Measurements from ENCODE around the gene EPGN.

DNA sequence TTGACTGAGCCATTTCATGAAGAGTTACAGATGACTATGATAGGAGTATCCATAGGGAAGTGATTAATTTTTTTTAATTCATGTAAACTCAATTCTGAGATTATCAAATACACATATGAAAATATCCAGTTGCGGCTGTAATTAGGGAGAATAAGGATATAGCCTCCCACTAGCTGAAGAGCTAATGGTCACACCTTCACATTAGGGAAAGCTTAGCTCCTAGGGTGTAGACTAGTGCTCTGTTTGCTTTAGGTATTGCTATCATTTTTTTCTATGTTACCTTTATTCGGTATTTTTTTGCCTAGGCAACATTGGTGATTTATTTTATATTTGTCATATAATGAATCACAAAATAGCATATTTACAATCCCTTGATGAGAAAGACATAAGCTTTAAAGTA, 39.6 kb upstream of the EPGN start:
- TF ChIP-seq, protein P1, sequence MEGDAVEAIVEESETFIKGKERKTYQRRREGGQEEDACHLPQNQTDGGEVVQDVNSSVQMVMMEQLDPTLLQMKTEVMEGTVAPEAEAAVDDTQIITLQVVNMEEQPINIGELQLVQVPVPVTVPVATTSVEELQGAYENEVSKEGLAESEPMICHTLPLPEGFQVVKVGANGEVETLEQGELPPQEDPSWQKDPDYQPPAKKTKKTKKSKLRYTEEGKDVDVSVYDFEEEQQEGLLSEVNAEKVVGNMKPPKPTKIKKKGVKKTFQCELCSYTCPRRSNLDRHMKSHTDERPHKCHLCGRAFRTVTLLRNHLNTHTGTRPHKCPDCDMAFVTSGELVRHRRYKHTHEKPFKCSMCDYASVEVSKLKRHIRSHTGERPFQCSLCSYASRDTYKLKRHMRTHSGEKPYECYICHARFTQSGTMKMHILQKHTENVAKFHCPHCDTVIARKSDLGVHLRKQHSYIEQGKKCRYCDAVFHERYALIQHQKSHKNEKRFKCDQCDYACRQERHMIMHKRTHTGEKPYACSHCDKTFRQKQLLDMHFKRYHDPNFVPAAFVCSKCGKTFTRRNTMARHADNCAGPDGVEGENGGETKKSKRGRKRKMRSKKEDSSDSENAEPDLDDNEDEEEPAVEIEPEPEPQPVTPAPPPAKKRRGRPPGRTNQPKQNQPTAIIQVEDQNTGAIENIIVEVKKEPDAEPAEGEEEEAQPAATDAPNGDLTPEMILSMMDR (IDR thresholded peaks at IDR 0.05): no peak
- no peak for TF ChIP-seq POLR2A (IDR thresholded peaks at IDR 0.05)

Data from breast epithelium (tissue), 3 donors.